BE2C (cell line): Measurements from ENCODE around the gene MAGI2.

Experiments
- DNase-seq: peaks from one replicate; pipeline ENCODE4 v3.0.0-alpha.2; 2020
- H3K27me3 ChIP-seq: fragments of 250-450 bp; sonication (Bioruptor Pico); 2 replicates; pipeline ENCODE4 v1.5.1; 2020; ENCODE audit warnings: mild to moderate bottlenecking
- H3K36me3 ChIP-seq: fragments of 250-450 bp; sonication (Bioruptor Pico); 2 replicates; pipeline ENCODE4 v1.5.1; 2020; ENCODE audit warnings: mild to moderate bottlenecking
- H3K4me1 ChIP-seq: fragments of 250-450 bp; sonication (Bioruptor Pico); 2 replicates; pipeline ENCODE4 v1.5.1; 2020
- H3K4me3 ChIP-seq: 2 replicates; pipeline ENCODE4 v1.5.1; 2011; ENCODE audit warnings: low read depth, low read length
- H3K9me3 ChIP-seq: fragments of 250-450 bp; sonication (Bioruptor Pico); 2 replicates; pipeline ENCODE4 v1.5.1; 2020
- TF ChIP-seq, protein P1 (sequence below): IDR thresholded peaks from 2 replicates; pipeline ENCODE4 v1.5.1; 2012; ENCODE audit warnings: mild to moderate bottlenecking, low read depth, low read length

Gene MAGI2

DNA sequence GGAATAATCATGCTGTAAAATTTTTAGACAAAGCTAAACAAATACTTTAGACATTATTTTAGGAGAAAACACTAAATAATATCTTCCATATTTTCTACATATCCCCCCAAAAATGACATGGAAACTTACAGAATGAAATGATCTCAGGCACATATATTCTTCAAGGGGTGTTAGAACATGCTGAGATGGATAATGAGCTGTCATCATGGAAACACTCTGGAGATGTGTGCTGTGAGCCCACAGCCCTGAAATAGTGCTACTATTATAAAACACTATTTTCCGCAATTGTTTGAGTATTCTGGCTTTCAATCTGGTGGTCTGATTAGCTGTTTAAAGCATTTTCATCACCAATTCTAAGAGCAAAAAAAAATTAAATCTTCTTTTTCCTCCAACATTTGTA, 1269.2 kb downstream of the MAGI2 start:
- H3K4me1 ChIP-seq, result no peaks in the 10 kb centered on the region
- TF ChIP-seq, protein P1, sequence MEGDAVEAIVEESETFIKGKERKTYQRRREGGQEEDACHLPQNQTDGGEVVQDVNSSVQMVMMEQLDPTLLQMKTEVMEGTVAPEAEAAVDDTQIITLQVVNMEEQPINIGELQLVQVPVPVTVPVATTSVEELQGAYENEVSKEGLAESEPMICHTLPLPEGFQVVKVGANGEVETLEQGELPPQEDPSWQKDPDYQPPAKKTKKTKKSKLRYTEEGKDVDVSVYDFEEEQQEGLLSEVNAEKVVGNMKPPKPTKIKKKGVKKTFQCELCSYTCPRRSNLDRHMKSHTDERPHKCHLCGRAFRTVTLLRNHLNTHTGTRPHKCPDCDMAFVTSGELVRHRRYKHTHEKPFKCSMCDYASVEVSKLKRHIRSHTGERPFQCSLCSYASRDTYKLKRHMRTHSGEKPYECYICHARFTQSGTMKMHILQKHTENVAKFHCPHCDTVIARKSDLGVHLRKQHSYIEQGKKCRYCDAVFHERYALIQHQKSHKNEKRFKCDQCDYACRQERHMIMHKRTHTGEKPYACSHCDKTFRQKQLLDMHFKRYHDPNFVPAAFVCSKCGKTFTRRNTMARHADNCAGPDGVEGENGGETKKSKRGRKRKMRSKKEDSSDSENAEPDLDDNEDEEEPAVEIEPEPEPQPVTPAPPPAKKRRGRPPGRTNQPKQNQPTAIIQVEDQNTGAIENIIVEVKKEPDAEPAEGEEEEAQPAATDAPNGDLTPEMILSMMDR, result no peak
- no peaks in the 10 kb centered on the region for H3K27me3 ChIP-seq
- H3K4me3 ChIP-seq, result no peak overlapping the region
- DNase-seq, result no peak
- no peaks in the 10 kb centered on the region for H3K36me3 ChIP-seq
- H3K9me3 ChIP-seq, result no peaks in the 10 kb centered on the region

DNA sequence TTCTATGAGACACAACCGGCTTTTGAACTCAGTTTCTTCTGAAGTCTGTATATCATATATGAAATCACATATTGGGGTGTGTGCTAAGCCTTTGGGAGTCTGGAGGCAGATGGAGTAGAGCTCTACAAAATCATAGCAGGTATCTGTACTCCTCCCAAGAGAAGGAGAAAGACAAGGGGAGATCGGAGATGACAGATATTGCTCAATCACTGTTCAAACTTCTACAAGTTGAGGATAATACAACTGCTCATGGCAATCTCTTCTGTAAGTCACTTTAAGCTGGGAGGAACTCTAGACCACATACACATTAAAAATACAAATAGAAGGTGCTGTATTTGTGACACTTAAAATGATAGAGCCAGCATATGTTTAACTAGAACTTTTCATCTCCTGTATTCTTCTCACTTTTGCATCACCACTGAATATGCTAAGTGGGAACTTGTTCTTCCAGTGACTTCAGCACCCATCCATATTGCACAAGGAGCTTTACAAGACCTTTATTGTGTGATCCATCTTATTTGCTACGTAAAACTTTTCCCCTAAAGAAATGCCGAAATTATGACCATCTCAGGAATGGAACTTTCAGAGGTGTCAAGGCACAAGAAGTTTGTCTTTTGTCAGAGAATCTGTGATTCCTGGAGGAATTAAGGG, 1273.5 kb downstream of the MAGI2 start:
- no peak for DNase-seq
- Histone ChIP-seq H3K4me3 (no peak overlapping the region), H3K27me3 (no peaks in the 10 kb centered on the region), H3K4me1 (peaks cover 6% of the 10 kb centered on the region), H3K9me3 (no peaks in the 10 kb centered on the region), H3K36me3 (no peaks in the 10 kb centered on the region)
- TF ChIP-seq, protein P1, result no peak

- Histone ChIP-seq H3K4me1 (peaks cover 6% of the 10 kb centered on the region), H3K4me3 (no peak overlapping the region), H3K27me3 (no peaks in the 10 kb centered on the region), H3K9me3 (no peaks in the 10 kb centered on the region), H3K36me3 (no peaks in the 10 kb centered on the region)
- no peak for DNase-seq
- TF ChIP-seq, protein P1, result no peak
These were observed 1274.3 kb downstream of the MAGI2 start for GRCh38 chr7:78179211-78179610.

- no peaks in the 10 kb centered on the region for H3K27me3 ChIP-seq
- H3K36me3 ChIP-seq, result no peaks in the 10 kb centered on the region
- no peak for DNase-seq
- H3K9me3 ChIP-seq, result no peaks in the 10 kb centered on the region
- H3K4me3 ChIP-seq, result no peak overlapping the region
- TF ChIP-seq, protein P1, result no peak
- H3K4me1 ChIP-seq, result peaks cover 6% of the 10 kb centered on the region
These were observed 1275.1 kb downstream of the MAGI2 start for GRCh38 chr7:78178319-78178718.

DNA sequence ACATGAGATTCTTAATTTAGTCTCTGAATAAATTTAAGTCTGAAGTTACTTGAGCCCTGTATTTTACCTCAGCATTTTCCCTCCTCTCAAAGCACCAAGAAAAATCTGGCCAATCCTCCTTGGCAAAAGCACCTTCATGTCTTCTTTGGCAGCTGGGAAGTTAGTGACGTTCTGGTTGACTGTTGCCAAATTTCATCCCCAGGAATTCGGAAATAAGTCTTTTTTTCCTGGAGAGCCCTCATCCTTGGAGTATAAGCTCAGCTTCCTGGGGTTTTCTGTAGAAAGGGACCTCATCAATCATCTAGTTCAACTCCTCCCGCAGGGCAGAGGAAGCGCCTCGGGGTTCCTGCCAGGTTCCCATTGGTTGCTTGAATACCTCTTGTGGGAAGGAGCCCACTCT, 1277.3 kb downstream of the MAGI2 start:
- DNase-seq, result no peak
- H3K4me1 ChIP-seq, result peaks cover 6% of the 10 kb centered on the region
- H3K27me3 ChIP-seq, result no peaks in the 10 kb centered on the region
- TF ChIP-seq, protein P1, result no peak
- H3K4me3 ChIP-seq, result no peak overlapping the region
- H3K36me3 ChIP-seq, result no peaks in the 10 kb centered on the region
- no peaks in the 10 kb centered on the region for H3K9me3 ChIP-seq

DNA sequence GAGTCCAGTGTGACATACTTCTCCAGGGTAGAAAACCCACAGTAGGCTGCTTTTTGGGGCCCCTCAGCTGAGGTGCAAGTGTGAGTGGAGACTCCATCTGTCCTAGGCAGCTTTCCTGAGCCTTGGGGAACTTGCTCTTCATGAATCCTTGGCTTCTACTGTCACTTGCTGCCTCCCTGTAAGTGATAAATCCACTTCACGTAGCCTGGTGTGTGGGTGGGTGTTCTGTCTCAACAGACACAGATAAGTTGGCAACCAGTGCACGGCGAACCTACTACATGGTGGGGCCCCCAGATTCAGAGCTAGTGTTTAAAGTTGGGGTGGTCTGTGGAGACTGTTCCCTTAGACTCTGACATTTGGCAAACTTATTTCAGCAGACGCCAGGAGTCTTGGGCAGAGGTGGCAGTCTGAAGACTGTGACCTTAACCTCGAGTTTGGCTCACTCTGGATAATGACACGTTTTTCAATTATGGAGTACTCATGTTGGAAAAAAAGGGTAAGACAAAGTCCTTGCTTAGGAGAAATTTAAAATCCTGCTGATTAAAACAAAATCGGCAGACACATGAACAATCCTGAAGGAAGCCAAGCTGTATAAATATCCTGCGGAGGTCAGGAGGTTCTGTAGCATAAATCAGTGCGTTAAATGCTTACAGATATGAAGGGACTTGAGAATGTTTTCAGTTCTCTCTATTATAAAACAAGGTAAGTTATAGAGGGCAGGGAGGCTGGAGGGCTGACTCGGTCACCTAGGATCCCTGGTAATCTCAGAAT, 1278.0 kb downstream of the MAGI2 start:
- DNase-seq, result no peak
- TF ChIP-seq, protein P1, result no peak
- H3K27me3 ChIP-seq, result no peaks in the 10 kb centered on the region
- no peak overlapping the region for H3K4me3 ChIP-seq
- H3K9me3 ChIP-seq, result no peaks in the 10 kb centered on the region
- peaks cover 6% of the 10 kb centered on the region for H3K4me1 ChIP-seq
- no peaks in the 10 kb centered on the region for H3K36me3 ChIP-seq
